GM19328 (cell line): Measurements from ENCODE around the gene SPG21.

Source experiments
- ATAC-seq: cut with Tn5 transposase; IDR thresholded peaks from one replicate; pipeline ENCODE4 v1.9.1; 2021; ENCODE audit warnings: mild to moderate bottlenecking, moderate library complexity; ENCODE audit not compliant: unreplicated experiment

The SPG21 gene

DNA sequence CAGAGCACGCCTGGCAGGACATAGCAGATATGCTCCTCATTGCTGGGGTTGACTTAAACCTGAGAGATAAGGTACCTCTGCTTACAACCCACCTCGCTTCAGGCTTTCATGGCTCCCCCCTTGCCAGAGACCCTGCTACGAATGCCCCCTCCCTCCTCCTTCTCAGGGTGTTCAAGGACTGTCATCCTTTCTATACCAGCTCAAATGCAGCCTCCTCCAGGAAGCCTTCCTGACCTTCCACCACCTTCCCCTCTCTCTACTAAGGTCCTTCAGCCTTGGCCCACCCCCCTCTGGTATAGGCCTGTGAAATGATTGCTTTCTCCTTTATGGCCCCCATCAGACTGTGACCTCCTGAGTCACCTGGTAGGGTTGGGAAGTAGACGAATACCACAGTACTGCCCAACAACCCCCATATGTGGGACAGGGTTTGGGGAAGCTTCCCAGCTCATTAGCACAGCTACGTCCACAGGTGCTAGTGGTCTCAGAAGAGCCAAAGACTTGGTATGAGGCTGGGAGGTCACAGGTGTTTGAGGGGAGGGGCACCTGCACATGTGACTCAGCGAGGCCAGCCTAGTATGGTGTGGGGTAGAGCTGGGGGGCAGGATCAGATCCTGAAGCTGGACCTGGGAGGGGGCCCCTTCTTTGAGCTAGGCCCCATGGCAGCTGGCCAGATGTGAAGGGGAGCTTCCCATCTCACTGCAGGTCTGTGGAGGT, 46.0 kb downstream of the SPG21 start:
- no peak for ATAC-seq

DNA sequence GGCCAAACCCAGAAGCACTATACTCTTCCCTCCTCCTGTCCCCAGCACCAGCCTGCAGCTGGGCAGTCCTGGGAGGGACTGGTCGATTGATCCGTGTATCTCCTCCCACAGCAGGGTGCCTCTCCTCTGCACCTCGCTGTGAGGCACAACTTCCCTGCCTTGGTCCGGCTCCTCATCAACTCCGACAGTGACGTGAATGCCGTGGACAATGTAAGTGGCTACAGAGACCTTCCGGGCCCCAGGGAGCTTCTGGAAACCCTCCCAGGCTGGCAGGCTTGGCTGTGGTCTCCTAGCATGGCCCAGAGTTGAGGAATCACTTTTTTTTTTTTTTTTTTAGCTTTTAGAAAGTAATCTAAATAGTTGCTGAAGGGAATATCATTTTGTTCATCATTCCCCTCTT, 47.4 kb downstream of the SPG21 start:
- ATAC-seq: no peak

DNA sequence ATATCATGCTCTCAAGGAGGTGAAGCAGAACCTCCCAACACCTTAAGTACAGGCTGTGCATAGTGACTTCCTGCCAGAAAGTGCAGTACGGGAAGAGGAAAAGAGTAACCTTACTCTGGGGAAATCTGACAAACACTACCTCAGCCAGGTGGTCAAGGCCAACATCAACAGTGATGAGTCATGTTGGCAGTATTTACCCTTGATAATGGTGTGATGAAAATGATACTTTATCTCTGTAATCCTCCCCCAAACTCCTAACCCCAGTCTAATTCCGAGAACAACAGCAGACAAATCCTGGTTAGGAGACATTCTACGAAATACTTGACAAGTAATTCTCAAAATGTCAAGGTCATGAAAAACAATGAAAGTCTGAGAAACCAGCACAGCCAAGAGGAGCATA, 51.5 kb downstream of the SPG21 start:
- ATAC-seq: no peak

DNA sequence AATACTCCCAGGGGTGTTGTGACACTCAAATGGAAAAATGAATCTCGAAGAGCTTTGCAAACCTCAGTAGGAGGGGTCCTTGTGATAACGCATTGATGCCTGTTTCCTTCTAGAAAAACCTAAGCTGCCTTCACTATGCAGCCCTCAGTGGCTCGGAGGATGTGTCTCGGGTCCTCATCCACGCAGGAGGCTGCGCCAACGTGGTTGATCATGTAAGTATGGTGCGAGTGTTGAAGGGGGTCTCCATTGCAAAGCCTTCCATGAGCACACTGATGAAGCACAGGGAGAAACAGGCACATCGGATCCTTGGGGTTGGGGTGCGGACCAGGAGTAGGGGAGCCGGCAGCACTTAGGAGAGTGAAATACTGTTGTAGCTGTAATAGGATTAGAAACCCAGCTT, 55.7 kb downstream of the SPG21 start:
- ATAC-seq: no peak

DNA sequence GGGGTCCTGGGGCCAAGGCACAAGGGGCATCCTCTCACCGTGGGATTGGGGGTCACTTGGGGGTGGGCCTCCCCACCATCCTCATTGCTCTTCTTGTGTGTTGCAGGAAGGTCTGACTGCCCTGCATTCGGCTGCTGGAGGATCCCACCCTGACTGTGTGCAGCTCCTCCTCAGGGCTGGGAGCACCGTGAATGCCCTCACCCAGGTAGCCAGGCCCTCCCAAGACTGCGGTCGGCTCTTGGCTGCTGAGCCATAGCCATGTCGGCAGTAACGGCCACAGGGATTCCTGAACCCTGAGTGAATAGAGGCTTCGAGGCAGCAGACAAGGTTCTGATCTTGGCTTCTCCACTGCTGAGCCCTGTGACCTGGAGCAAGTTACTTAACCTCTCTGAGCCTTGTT, 58.3 kb downstream of the SPG21 start:
- no peak for ATAC-seq

DNA sequence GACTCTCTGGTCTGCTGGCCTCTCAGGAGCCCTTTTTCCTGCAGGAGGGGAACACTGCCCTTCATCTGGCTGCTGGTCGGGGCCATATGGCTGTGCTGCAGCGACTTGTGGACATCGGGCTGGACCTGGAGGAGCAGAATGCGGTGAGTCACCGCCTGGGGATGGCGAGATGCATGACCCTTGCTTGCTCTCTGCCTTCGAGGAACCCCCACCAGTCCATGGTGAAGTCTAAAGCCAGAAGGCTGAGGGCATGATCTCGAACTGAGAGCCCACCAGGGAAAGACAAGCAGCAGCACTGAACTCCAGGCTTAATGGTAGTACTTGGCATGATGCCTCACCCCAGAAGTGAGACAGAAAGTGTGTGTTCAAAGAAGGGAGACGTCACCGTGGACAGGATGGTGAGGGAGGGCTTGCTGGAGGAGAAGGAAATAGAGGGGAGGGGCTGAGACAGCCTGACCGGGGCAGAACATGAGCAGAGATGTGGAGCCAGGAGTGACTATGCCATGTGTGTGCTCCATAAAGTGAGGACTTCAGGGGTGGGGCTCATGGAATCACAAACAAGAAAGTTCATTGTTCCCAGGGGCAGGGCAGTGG, 58.8 kb downstream of the SPG21 start:
- no peak for ATAC-seq

DNA sequence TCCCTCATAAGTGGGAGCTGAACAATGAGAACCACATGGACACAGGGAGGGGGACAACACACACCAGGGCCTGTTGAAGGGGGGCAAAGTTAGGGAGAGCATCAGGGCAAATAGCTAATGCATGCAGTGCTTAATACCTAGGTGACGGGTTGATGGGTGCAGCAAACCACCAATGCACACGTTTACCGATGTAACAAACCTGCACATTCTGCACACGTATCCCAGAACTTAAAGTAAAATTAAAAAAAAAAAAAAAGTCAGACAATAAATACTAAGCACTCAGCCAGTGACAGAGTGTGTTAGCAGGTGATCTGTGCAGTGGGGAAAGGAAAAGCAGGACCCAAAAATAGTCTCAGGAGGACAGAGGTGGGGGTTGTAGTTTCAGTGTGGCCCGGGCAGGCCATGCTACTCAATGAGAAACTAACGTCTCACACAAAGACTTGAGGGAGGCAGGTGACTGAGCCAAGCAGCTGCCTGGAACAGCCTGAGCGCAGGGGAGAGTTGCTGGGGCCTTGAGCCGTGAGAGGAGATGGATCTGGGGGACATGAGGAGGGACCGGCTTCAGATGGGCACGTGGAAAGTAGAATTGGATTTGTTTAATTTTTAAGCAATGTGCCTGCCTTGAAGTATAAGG, 59.6 kb downstream of the SPG21 start:
- no peak for ATAC-seq

DNA sequence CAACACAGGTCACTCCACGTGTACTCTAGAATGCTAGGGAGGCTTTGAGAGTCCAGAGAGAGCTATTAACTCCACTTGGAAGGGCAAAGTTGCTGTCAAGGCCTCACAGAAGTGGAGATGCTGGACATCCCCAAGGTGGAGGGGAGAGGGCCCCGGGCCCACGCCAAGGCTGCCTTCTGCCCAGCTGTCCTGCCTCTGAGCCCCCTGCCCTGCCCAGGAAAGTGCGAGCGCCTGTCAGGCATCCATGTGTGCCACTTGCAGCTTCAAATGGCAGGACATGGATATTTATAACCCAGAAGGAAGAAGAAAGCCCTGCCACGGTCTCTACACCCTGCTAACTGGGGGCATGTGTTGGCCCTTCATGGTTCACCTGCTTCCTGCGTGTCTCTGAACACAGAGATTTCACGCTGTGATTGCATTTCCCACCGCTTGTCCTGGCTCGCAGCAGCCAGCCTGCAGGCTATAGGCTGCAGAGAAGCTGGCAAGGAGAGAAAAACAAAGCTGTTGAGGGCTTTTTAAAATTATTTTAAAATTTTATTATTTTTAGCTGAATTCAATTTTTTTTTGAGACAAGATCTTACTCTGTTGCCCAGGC, 61.0 kb downstream of the SPG21 start:
- ATAC-seq: no peak

DNA sequence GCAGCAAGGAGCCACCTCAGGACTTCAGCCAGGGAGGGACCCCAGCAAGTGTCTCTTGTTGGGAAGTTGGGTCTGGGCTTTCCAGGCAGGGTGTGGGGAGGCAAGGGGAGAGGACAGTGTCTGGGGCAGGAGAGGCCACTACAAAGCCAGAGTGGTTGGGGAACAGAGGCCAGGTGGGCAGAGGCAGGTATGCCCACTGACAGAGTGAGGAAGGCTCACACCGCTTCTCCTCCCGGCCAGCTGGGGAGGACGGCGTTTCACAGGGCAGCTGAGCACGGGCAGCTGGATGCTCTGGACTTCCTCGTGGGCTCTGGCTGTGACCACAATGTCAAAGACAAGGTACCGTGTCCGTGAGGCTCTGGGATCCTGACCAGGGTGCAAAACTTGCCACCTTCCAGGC, 63.1 kb downstream of the SPG21 start:
- ATAC-seq: no peak

DNA sequence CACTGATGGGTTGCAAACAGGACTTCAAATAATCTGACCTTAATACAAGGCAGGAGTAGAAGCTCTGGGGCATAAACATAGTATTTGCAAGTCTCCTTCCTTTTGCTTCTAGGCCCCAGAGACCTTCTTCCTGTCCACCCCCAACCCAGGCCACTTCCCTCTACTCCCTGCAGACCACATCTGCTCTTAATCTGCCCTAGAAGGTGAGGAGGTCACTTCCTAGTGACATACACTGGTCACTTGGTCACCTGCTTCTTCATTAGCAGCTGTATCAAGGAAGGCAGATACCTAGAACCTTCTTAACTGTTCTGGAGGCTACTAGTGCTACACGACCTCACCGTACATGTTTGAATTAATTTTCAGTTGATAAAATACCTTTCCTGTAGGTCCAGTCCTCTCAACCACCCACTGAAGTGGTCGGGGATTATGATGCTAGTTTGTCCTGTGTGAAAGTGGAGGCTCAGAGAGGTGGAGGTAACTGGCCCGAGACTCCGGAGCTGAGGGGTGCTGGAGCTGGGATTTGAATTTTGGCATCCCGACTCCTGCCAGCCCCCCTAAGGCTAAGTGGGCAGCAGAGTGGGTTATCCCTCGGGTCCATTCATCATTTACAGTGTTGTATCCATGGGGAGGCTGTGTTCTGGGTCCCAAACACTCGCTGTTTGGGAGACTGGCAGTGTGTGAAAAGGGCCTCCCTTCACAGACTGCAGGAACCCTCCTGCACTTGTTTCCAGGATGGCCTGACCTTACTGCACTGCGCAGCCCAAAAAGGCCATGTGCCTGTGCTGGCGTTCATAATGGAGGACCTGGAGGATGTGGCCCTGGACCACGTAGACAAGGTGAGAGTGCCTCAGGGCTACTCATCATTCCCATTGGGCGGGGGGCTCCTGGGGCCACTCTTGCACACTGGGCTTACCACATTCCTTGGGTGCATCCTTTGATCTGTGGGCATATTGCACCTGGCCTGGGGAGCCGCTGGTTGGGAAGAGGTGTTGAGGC, 64.1 kb downstream of the SPG21 start:
- ATAC-seq: no peak

DNA sequence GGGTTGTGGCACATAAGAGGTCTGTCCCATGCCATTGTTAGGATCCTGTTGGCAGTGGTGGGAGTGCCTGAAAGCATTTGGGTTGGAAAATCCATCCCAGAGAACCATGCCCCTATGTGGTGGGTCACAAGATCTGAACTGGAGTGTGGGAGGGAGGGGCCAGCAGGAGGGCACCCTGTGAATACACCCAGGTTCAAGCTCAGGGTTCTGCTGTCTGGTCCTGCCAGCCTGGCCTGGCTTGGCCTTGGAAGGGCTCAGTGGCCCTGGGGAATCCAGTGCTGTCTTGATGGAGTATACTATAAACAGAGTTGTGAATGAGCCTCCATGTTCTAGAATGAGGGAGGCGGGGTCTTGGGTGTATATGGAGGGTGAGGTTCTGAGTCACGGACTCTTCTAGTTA, 66.2 kb downstream of the SPG21 start:
- no peak for ATAC-seq

DNA sequence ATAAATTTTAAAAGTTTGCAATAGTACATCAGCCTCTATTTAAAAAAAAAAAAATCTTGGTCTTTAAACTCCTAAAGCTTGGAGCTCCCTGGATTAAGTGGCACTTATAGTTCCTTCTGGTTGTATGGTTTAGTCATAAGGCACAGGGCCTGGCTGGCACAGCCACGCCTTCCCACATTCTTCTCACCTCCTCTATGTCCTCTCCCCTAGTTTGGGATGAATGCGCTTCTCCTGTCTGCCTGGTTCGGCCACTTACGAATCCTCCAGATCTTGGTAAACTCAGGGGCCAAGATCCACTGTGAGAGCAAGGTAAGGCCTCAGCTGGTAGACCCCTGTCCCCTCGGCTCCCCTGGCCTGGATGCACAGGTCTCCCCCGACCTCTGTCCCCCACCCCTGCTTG, 68.0 kb downstream of the SPG21 start:
- no peak for ATAC-seq

DNA sequence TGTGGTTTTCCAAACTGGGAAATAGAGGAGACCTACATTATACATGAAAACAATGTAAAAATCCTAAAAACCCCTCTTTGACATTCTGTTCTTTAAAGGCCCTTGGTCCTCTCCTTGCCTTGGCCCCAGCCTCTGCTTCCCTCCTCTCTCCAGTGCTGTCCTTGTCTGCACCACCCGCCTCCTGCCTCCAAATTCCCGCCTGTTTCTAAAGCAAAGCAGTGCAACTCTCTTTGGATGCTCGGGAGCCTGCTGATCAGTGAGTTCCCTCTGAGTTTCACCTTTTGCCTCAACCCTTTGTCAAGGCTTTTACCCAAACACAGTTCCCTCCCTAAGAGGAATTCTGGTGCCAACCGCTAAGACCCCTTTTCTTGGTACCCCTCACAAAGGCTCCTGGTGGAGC, 70.0 kb downstream of the SPG21 start:
- ATAC-seq: no peak

DNA sequence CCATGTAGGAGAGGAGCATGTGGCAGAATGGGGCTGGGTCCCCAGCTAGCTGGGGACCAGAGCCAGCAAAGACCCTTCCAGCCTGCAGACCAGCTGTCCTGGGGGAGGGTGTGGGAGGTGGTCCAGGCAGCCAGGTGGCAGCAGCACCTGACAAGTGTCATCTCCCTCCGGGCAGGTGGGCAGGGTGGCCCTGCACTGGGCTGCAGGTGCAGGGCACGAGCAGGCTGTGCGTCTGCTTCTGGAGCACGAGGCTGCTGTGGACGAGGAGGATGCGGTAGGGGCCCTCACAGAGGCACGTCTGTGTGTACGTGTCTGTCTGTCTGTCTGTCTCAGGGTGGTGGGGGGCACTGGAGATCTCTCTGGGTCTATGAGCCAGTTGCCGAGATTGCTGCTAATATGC, 72.5 kb downstream of the SPG21 start:
- no peak for ATAC-seq

DNA sequence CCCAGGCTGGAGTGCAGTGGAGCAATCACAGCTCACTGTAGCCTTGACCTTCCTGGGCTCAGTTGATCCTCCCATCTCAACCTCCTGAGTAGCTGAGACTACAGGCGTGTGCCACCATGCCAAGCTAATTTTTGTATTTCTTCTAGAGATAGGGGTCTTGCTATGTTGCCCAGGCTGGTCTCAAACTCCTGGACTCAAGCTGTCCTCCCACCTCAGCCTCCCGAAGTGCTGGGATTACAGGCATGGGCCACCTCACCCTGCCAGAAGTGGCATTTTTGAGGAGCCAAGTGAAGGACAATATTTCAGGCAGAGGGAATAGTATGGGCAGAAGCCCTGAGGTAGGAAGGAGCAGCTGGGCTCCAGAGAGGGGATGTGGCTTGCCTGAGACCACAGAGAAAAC, 73.3 kb downstream of the SPG21 start:
- ATAC-seq: no peak

DNA sequence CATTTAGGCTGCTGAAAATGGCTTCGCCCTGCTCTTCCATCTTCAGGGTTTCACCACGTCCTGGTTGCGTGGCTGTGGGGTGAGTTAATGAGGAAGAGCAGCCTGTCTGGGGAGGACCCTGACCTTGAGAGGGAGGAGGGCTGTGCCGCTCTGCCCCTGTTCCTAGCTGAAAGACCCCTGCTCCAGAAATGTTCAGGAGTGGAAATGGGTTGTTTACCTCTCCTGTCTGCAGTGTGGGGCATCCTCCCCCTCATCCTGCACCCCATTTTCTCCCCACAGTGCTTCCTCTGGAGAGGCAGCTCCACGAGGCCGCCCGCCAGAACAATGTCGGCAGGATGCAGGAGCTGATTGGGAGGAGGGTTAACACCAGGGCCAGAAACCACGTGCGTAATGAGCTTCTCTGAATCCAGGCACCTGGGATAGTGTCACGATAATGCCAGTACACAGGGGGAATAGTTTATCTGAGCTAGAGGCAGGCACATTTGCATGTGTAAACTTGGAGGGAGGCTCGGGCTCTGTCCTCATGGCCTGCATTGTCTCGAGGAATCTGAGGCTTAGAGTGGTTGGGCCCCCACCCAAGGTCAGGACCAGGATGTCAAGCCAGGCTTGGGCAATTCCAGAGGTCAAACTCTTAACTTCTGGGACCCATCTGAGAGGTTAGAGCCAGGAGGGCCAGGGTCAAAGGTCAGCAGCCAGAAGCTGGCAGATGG, 74.0 kb downstream of the SPG21 start:
- ATAC-seq: no peak
